ENCODE measurements around the gene ATP5PD.

Gene ATP5PD

GRCh38 chr17:75024686-75025397, 21.9 kb downstream of the ATP5PD start:
- TF ChIP-seq, protein P1, sequence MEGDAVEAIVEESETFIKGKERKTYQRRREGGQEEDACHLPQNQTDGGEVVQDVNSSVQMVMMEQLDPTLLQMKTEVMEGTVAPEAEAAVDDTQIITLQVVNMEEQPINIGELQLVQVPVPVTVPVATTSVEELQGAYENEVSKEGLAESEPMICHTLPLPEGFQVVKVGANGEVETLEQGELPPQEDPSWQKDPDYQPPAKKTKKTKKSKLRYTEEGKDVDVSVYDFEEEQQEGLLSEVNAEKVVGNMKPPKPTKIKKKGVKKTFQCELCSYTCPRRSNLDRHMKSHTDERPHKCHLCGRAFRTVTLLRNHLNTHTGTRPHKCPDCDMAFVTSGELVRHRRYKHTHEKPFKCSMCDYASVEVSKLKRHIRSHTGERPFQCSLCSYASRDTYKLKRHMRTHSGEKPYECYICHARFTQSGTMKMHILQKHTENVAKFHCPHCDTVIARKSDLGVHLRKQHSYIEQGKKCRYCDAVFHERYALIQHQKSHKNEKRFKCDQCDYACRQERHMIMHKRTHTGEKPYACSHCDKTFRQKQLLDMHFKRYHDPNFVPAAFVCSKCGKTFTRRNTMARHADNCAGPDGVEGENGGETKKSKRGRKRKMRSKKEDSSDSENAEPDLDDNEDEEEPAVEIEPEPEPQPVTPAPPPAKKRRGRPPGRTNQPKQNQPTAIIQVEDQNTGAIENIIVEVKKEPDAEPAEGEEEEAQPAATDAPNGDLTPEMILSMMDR (conservative IDR thresholded peaks at IDR 0.05; ENCODE audit: low read depth, low read length): no peak
- DNase-seq (ENCODE audit: low read depth): no peak
- no peak overlapping the region for H3K4me3 ChIP-seq (ENCODE audit: low read depth, low read length)

DNA sequence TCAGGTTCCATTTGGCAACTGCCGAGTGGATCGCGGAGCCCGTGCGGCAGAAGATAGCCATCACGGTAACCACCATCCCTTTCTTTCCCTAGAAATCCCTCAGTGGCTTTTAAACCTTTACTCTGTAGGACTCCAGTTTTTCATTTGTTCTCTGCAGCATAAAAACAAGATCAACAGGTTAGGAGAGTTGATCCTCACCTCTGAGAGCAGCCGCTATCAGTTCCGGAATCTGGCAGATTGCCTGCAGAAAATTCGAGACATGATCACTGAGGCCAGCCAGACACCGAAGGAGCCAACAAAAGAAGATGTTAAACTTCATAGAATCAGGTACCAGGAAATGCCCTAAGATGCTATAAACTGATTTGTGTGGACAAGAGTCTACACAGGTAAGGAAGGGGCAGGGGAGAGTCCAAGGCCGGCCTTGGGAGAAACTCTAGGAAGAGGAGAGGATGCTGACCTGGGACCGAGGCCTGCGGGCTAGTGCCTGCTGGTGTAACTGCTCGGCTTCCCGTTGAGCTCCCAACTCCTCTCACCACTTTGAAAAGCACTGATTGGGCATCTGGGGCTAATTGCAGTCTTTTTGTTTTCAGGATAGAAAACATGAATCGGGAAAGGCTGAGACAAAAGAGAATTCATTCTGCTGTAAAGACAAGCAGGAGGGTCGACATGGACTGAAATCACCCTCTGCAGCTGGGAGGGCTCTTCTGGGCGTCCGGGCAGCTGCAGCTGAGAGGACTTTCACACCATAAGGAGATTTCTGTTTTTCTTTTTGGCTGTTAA, 26.2 kb downstream of the ATP5PD start:
- TF ChIP-seq, protein P1 (conservative IDR thresholded peaks at IDR 0.05; ENCODE audit: low read depth, low read length): no peak
- DNase-seq (ENCODE audit: low read depth): no peak
- H3K4me3 ChIP-seq (ENCODE audit: low read depth, low read length): no peak overlapping the region

DNA sequence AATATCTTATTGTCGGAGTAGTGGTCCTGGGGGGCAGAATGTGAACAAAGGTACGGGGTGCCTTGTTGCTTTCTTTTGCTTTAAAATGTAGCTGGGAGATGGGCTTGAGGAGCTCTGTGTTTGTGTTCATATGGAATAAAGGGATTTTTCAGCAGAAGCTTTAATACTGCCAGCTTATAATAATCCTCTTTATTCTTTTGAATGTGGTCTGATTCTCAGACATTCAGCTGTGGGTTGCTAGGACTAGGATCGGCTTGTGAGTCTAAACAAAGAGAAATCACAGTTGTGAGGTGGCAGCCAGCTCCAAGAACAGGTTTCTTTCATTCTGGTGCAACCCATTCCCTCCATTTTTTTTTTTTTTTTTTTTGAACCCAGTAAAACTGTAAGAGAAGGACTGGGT, 27.1 kb downstream of the ATP5PD start:
- DNase-seq (ENCODE audit: low read depth): no peak
- H3K4me3 ChIP-seq (ENCODE audit: low read depth, low read length): no peak overlapping the region
- TF ChIP-seq, protein P1 (conservative IDR thresholded peaks at IDR 0.05; ENCODE audit: low read depth, low read length): no peak

GRCh38 chr17:75019146-75019545, 27.6 kb downstream of the ATP5PD start:
- TF ChIP-seq, protein P1 (conservative IDR thresholded peaks at IDR 0.05; ENCODE audit: low read depth, low read length): no peak
- no peak for DNase-seq (ENCODE audit: low read depth)

DNA sequence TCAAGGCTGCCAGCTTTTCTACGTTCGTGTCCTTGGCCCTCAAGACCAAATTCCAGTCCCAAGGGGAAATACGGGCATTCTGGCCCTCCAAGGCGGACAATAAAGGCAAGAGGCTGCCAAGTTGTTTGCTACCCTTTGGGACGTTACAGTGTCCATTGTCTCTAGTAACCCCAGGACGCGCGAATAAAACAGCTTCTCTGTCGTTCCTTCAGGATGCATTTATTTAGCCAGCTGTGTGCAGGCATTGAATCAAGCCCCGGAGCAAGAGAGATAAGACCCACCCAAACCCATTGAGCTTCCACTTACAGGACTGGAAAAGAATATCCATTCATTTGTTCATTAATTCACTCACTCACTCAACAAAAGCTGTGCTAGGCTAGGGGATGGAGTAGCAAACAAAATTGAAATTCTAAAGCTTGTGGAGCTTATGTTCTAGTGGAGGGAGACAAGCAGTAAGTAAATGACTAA, 33.6 kb downstream of the ATP5PD start:
- no peak for DNase-seq (ENCODE audit: low read depth)
- TF ChIP-seq, protein P1 (conservative IDR thresholded peaks at IDR 0.05; ENCODE audit: low read depth, low read length): no peak
- H3K4me3 ChIP-seq (ENCODE audit: low read depth, low read length): peak overlapping the region; percentile 93

More at GRCh38 chr17:75019146-75019545, 27.6 kb downstream of the ATP5PD start:
- H3K4me3 ChIP-seq (ENCODE audit: low read depth, low read length): no peak overlapping the region

GRCh38 chr17:75012346-75013091, 34.2 kb downstream of the ATP5PD start, which contains the start of gene MRPL58:
MRPL58 (plus strand) TSS chr17:75012670; CDS start chr17:75012687, 17 bp downstream.
- DNase-seq (ENCODE audit: low read depth): peak; percentile 90
- TF ChIP-seq, protein P1 (conservative IDR thresholded peaks at IDR 0.05; ENCODE audit: low read depth, low read length): peak; percentile 71
- peak within 1 kb of the TSS; percentile 93 for H3K4me3 ChIP-seq (ENCODE audit: low read depth, low read length)

Data from choroid plexus epithelial cell (primary cell).